ENCODE results near the gene ARHGEF26.
"Not testable (repeated sequence)": the region's sequence is repeated elsewhere in the genome, so short reads cannot be mapped to it uniquely, and the experiment has no call there.

ARHGEF26 gene

GRCh38 chr3:154120961-154121700 lies at the start of gene ARHGEF26:
Gene ARHGEF26, plus strand, starts transcription at chr3:154121390. Its CDS starts 603 bp downstream, at chr3:154121993.
- DNase-seq (ENCODE audit: low read depth) = peak; percentile 75
- no peak for TF ChIP-seq CTCF (IDR thresholded peaks at IDR 0.05; ENCODE audit: low read length, missing control alignments)
- H3K4me3 ChIP-seq (replicated peaks; ENCODE audit: low read depth, low read length) = peak within 1 kb of the TSS; percentile 86

DNA sequence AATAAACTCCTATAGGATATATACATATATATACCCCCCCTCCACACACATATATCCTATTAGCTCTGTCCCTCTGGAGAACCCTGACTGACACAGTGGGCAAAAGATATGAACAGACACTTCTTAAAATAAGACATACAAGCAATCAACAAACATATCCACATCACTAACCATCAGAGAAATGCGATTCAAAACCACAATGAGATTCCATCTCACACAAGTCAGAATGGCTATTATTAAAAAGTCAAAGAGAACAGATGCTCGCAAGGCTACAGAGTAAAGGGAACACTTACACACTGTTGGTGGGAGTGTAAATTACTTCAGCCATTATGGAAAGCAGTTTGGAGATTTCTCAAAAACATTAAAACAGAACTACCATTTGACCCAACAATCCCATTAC lies 46.2 kb upstream of the ARHGEF26 start:
- H3K4me3 ChIP-seq (replicated peaks; ENCODE audit: low read depth, low read length) = no peak overlapping the region
- no peak for TF ChIP-seq CTCF (IDR thresholded peaks at IDR 0.05; ENCODE audit: low read length, missing control alignments)
- no peak for DNase-seq (ENCODE audit: low read depth)

DNA sequence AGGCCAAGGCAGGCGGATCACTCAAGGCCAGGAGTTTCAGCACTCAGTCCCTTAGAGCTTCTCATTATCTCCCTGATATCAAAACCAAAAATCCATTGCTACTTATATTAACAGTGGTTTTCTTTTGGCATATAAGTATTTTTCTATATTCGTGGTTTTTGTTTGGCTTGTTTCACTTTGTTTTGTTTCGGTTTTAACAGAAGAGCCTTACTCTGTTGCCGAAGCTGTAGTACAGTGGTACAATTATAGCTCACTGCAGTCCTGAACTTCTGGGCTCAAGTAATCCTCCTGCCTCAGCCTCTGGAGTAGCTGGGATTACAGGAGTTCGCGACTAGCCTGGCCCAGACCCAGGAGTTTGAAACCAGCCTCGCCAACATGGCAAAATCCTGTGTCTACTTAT lies 42.5 kb upstream of the ARHGEF26 start:
- no peak overlapping the region for H3K4me3 ChIP-seq (replicated peaks; ENCODE audit: low read depth, low read length)
- no peak for DNase-seq (ENCODE audit: low read depth)
- TF ChIP-seq CTCF (IDR thresholded peaks at IDR 0.05; ENCODE audit: low read length, missing control alignments) = no peak

DNA sequence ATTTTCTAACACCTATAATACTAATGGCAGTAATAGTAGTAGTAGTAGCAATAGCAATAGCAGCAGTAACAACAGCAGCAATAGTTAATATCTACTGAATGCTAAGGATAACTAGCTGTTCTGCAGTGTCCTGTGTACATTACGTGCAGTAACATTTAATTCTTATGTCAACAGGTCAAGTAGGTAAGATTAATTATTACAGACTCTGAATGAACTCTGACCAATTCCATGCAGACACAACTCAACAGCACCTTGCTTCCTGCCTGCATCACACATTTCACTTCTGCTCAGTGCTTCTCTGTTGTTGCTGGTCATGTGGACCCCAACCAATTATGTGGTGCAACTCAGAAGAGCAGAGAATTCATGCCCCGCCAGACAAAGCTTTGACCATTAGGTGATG lies 39.9 kb upstream of the ARHGEF26 start:
- no peak for DNase-seq (ENCODE audit: low read depth)
- H3K4me3 ChIP-seq (replicated peaks; ENCODE audit: low read depth, low read length) = no peak overlapping the region
- TF ChIP-seq CTCF (IDR thresholded peaks at IDR 0.05; ENCODE audit: low read length, missing control alignments) = no peak

- no peak overlapping the region for H3K4me3 ChIP-seq (replicated peaks; ENCODE audit: low read depth, low read length)
- no peak for TF ChIP-seq CTCF (IDR thresholded peaks at IDR 0.05; ENCODE audit: low read length, missing control alignments)
- DNase-seq (ENCODE audit: low read depth) = no peak
Observed at GRCh38 chr3:154085071-154085470, 36.1 kb upstream of the ARHGEF26 start.

DNA sequence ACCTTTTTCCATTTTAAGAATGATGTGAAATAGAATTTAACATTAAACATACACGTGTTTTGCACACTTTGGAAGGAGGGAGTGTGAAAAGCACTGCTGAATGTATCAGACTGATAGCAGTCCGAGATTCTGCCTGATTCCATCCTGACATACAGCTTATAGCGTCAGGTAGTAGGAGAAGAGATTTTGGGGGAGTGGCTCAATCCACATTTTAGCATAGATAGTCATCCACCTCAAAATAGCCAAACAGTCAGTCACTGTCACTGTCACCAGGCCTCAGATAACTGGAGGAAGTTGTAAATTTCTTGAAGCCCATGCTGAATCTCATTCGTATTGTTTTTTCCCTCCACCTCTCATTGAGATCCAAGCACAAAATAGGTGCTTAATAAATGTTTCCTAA lies 35.4 kb upstream of the ARHGEF26 start:
- no peak for TF ChIP-seq CTCF (IDR thresholded peaks at IDR 0.05; ENCODE audit: low read length, missing control alignments)
- no peak overlapping the region for H3K4me3 ChIP-seq (replicated peaks; ENCODE audit: low read depth, low read length)
- no peak for DNase-seq (ENCODE audit: low read depth)

- no peak for TF ChIP-seq CTCF (IDR thresholded peaks at IDR 0.05; ENCODE audit: low read length, missing control alignments)
- no peak for DNase-seq (ENCODE audit: low read depth)
- no peak overlapping the region for H3K4me3 ChIP-seq (replicated peaks; ENCODE audit: low read depth, low read length)
Observed at GRCh38 chr3:154086286-154086685, 34.9 kb upstream of the ARHGEF26 start.

DNA sequence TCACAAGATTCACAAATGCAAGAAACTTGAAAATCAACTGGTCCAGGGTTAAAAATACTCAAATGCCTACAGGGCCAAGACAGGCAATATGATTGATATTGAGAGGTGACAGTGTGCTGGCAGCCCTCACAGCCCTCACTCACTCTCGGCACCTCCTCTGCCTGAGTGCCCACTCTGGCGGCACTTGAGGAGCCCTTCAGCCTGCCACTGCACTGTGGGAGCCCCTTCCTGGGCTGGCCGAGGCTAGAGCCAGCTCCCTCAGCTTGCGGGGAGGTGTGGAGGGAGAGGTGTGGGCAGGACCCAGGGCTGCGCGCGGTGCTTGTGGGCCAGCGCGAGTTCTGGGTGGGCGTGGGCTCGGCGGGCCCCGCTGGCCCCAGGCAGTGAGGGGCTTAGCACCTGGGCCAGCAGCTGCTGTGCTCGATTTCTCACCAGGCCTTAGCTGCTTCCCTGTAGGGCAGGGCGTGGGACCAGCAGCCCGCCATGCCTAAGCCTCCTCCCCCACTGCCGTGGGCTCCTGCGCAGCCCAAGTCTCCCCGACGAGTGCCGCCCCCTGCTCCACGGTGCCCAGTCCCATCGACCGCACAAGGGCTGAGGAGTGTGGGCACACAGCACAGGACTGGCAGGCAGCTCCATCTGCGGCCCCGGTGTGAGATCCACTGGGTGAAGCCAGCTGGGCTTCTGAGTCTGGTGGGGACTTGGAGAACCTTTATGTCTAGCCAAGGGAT lies 33.3 kb upstream of the ARHGEF26 start:
- DNase-seq (ENCODE audit: low read depth); H3K4me3 ChIP-seq (replicated peaks; ENCODE audit: low read depth, low read length): not testable (repeated sequence)
